IPS-18a (cell line): ENCODE results near the gene MOB4.
A peak's percentile ranks its signal among the peaks of the same experiment; 100 is the strongest.

Experiments
- H3K27ac ChIP-seq: one replicate; pipeline ENCODE4 v1.5.1; 2013; ENCODE audit warnings: low read length
- H3K27me3 ChIP-seq: one replicate; pipeline ENCODE4 v1.6.1; 2013; ENCODE audit warnings: mild to moderate bottlenecking, low read length; ENCODE audit not compliant: control insufficient read depth, insufficient read depth
- H3K36me3 ChIP-seq: one replicate; pipeline ENCODE4 v1.6.1; 2013; ENCODE audit warnings: low read depth, low read length; ENCODE audit not compliant: control insufficient read depth
- H3K4me1 ChIP-seq: one replicate; pipeline ENCODE4 v1.6.1; 2013; ENCODE audit warnings: low read depth, low read length; ENCODE audit not compliant: control insufficient read depth
- H3K4me3 ChIP-seq: one replicate; pipeline ENCODE4 v1.5.1; 2013; ENCODE audit warnings: low read length
- H3K9ac ChIP-seq: one replicate; pipeline ENCODE4 v1.6.1; 2013; ENCODE audit warnings: mild to moderate bottlenecking, low read length, moderate library complexity
- H3K9me3 ChIP-seq: one replicate; pipeline ENCODE4 v1.6.1; 2013; ENCODE audit warnings: low read depth, low read length; ENCODE audit not compliant: control insufficient read depth

The MOB4 gene

GRCh38 chr2:197498937-197499593 is 16.8 kb upstream of the MOB4 start:
- H3K9me3 ChIP-seq = no peaks in the 10 kb centered on the region
- H3K27ac ChIP-seq = peak overlapping the region; percentile 28
- H3K36me3 ChIP-seq = peaks cover 72% of the 10 kb centered on the region
- H3K9ac ChIP-seq = peak overlapping the region; percentile 88
- peak overlapping the region; percentile 92 for H3K4me3 ChIP-seq
- peaks cover 27% of the 10 kb centered on the region for H3K4me1 ChIP-seq
- H3K27me3 ChIP-seq = no peaks in the 10 kb centered on the region

GRCh38 chr2:197499594-197500502 is 16.0 kb upstream of the MOB4 start, which contains the start of the genes HSPD1 and HSPE1:
TSS of gene HSPD1 (minus strand) at chr2:197499840. CDS start at chr2:197498848, 992 bp downstream.
TSS of gene HSPE1 (plus strand) at chr2:197500379. CDS start at chr2:197500437, 58 bp downstream.
- Histone ChIP-seq H3K4me1 (peaks cover 27% of the 10 kb centered on the region), H3K4me3 (peak within 1 kb of the TSS; percentile 92), H3K27ac (peak within 1 kb of the TSS; percentile 65), H3K9ac (peak within 1 kb of the TSS; percentile 88), H3K27me3 (no peaks in the 10 kb centered on the region), H3K9me3 (no peaks in the 10 kb centered on the region), H3K36me3 (peaks cover 72% of the 10 kb centered on the region)

DNA sequence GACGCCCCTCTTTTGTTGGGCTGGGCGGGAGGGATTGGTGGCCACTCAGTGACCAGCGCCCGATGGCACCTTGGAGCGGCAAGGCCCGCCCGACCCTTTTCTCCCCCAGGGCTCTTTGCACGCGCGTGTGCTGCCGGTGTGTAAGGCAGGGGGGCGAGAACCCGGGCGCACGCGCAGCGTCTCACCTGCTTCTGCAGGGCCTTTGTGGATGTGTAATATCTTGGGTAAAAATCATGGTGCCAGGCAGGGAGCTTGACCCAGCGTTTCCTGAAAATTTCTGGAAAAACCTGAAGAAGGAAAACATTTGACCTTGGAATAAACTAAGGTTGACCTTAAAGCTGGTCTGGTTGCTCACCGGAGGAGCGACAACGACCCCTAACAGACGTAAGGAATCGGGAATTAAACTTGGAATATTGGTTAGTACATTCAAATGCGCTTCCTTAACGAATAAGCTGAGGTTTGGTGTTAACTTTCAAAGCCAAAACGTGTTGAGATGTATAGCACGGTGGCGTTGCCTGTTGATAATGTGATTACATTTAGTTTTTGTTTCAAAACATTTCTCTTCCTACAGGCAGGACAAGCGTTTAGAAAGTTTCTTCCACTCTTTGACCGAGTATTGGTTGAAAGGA is 15.2 kb upstream of the MOB4 start:
- peak overlapping the region; percentile 92 for H3K4me3 ChIP-seq
- H3K9ac ChIP-seq = peak overlapping the region; percentile 88
- peak overlapping the region; percentile 65 for H3K27ac ChIP-seq
- H3K36me3 ChIP-seq = peaks cover 67% of the 10 kb centered on the region
- peaks cover 27% of the 10 kb centered on the region for H3K4me1 ChIP-seq
- H3K27me3 ChIP-seq = no peaks in the 10 kb centered on the region
- no peaks in the 10 kb centered on the region for H3K9me3 ChIP-seq

- Histone ChIP-seq H3K4me1 (peaks cover 18% of the 10 kb centered on the region), H3K27me3 (no peaks in the 10 kb centered on the region), H3K4me3 (peak overlapping the region; percentile 92), H3K9me3 (no peaks in the 10 kb centered on the region), H3K36me3 (peaks cover 56% of the 10 kb centered on the region), H3K27ac (no peak overlapping the region), H3K9ac (peak overlapping the region; percentile 22)
Observed at GRCh38 chr2:197502201-197502600, 13.7 kb upstream of the MOB4 start.

DNA sequence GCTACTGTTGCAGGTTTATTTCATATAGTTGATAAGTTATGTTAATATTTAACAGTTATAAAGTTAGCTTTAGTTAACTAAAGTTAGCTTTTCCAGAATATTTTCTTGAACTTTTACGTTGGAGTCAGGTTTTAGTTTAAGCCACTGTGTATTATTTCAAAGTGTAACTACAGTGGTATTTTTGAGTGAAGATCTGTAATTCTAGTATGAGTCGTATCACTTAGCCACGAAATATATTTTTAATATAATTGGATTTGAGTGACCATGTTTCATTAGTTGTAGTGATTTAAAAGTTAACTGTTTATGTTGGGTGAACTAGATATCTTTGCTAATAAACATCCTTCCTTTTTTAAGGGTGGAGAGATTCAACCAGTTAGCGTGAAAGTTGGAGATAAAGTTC is 13.2 kb upstream of the MOB4 start:
- Histone ChIP-seq H3K4me1 (peaks cover 13% of the 10 kb centered on the region), H3K36me3 (peaks cover 51% of the 10 kb centered on the region), H3K27ac (no peak overlapping the region), H3K9ac (peak overlapping the region; percentile 22), H3K27me3 (no peaks in the 10 kb centered on the region), H3K4me3 (peak overlapping the region; percentile 92), H3K9me3 (no peaks in the 10 kb centered on the region)

DNA sequence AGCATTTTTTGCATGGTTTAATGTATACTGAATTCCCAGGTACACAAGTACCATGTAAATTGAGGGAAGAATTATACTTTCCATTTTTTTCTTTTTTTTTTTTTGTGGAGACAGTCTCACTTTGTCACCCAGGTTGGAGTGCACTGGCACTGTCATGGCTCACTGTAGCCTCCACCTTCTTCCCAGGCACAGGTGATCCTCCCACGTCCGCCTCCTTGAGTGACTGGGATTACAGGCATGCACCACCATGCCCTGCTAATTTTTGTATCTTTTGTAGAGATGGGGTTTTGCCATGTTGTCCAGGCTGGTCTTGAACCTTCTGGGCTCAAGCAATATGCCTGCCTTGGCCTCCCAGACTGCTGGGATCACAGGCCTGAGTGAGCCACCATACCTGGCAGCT is 11.9 kb upstream of the MOB4 start:
- Histone ChIP-seq H3K9ac (no peak overlapping the region), H3K36me3 (peaks cover 41% of the 10 kb centered on the region), H3K27me3 (no peaks in the 10 kb centered on the region), H3K9me3 (no peaks in the 10 kb centered on the region), H3K27ac (no peak overlapping the region), H3K4me3 (no peak overlapping the region), H3K4me1 (peaks cover 7% of the 10 kb centered on the region)

- H3K4me1 ChIP-seq = peaks cover 7% of the 10 kb centered on the region
- H3K27me3 ChIP-seq = no peaks in the 10 kb centered on the region
- H3K4me3 ChIP-seq = no peak overlapping the region
- H3K36me3 ChIP-seq = peaks cover 41% of the 10 kb centered on the region
- no peak overlapping the region for H3K9ac ChIP-seq
- H3K9me3 ChIP-seq = no peaks in the 10 kb centered on the region
- H3K27ac ChIP-seq = no peak overlapping the region
Observed at GRCh38 chr2:197504512-197504911, 11.4 kb upstream of the MOB4 start.

- no peak overlapping the region for H3K27ac ChIP-seq
- H3K4me3 ChIP-seq = no peak overlapping the region
- H3K9ac ChIP-seq = no peak overlapping the region
- no peaks in the 10 kb centered on the region for H3K9me3 ChIP-seq
- H3K27me3 ChIP-seq = no peaks in the 10 kb centered on the region
- peaks cover 39% of the 10 kb centered on the region for H3K36me3 ChIP-seq
- H3K4me1 ChIP-seq = peaks cover 7% of the 10 kb centered on the region
Observed at GRCh38 chr2:197506658-197507057, 9.2 kb upstream of the MOB4 start.

DNA sequence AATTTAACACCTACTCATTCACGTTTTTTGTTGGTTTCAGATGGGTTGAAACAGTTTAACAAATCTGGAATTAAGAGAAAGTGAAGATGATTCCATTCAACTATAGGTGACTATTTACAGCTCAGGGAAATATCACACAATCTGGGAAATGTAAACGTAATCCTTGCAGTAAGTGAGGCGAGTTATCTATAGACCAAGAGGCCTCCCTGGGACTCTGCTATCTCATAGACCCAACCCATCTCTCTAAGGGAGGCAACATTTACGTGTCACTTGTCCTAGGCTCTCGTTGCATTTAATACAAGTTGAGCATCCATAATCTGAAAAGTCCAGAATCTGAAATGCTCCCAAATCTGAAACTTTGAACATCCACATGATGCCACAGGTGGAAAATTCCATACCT is 2.0 kb upstream of the MOB4 start:
- H3K36me3 ChIP-seq = no peaks in the 10 kb centered on the region
- no peak overlapping the region for H3K9ac ChIP-seq
- no peak overlapping the region for H3K27ac ChIP-seq
- H3K4me3 ChIP-seq = no peak overlapping the region
- no peaks in the 10 kb centered on the region for H3K9me3 ChIP-seq
- H3K4me1 ChIP-seq = peaks cover 12% of the 10 kb centered on the region
- no peaks in the 10 kb centered on the region for H3K27me3 ChIP-seq

DNA sequence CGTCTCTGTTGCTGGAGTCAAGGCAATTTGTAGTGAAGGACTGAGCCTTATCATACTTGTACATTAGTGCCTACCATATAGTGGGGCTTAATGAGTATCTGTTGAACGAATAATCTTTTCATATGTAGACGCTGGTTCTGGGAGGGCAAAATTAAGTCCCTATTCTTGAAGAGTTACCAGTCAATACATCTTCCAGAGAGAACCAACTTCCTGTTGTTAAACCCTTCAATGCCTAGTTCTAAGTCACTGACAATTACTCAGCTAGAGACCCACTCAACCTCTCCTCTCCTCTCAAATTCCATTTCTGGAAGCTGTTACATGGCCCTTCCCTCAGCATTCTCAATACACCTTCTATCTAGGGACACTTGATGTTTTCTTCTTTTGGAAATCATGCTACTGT is 1.1 kb upstream of the MOB4 start:
- H3K36me3 ChIP-seq = no peaks in the 10 kb centered on the region
- no peaks in the 10 kb centered on the region for H3K9me3 ChIP-seq
- peak overlapping the region; percentile 92 for H3K4me3 ChIP-seq
- no peak overlapping the region for H3K27ac ChIP-seq
- peaks cover 12% of the 10 kb centered on the region for H3K4me1 ChIP-seq
- peak overlapping the region; percentile 69 for H3K9ac ChIP-seq
- no peaks in the 10 kb centered on the region for H3K27me3 ChIP-seq

GRCh38 chr2:197515315-197515738 is 539 bp upstream of the MOB4 start:
- Histone ChIP-seq H3K27me3 (no peaks in the 10 kb centered on the region), H3K9ac (peak overlapping the region; percentile 69), H3K4me1 (peaks cover 17% of the 10 kb centered on the region), H3K4me3 (peak overlapping the region; percentile 92), H3K36me3 (no peaks in the 10 kb centered on the region), H3K27ac (peak overlapping the region; percentile 37), H3K9me3 (no peaks in the 10 kb centered on the region)
